H9 (cell line): ENCODE measurements around the gene HHEX. TPM values are rescaled to one million over a fixed set of nuclear protein-coding genes. Genes with fewer than 3 reads are reported as not detected.

Source experiments
- DNase-seq: peaks from one replicate; pipeline ENCODE4 v3.0.0-alpha.2; 2017
- H2AFZ ChIP-seq: one replicate; pipeline ENCODE4 v1.6.1; 2013; ENCODE audit warnings: mild to moderate bottlenecking, low read length, control low read depth, moderate library complexity
- H2AK5ac ChIP-seq: 2 replicates; pipeline ENCODE4 v1.6.1; 2013; ENCODE audit warnings: low read length, control low read depth, mixed read lengths; ENCODE audit not compliant: insufficient read length
- H2BK120ac ChIP-seq: one replicate; pipeline ENCODE4 v1.6.1; 2013; ENCODE audit warnings: low read depth, mild to moderate bottlenecking, low read length, control low read depth, inconsistent platforms; ENCODE audit not compliant: poor library complexity, severe bottlenecking
- H2BK12ac ChIP-seq: 2 replicates; pipeline ENCODE4 v1.6.1; 2013; ENCODE audit warnings: low read length, control low read depth, mixed read lengths, low read depth; ENCODE audit not compliant: insufficient read length
- H2BK15ac ChIP-seq: 2 replicates; pipeline ENCODE4 v1.6.1; 2013; ENCODE audit warnings: low read depth, low read length, control low read depth
- H2BK20ac ChIP-seq: one replicate; pipeline ENCODE4 v1.6.1; 2013; ENCODE audit warnings: low read depth, mild to moderate bottlenecking, low read length, control low read depth, inconsistent platforms; ENCODE audit not compliant: poor library complexity, severe bottlenecking
- H2BK5ac ChIP-seq: 2 replicates; pipeline ENCODE4 v1.6.1; 2013; ENCODE audit warnings: low read length, control low read depth, mixed read lengths; ENCODE audit not compliant: insufficient read length
- H3K14ac ChIP-seq: 2 replicates; pipeline ENCODE4 v1.6.1; 2013; ENCODE audit warnings: low read length, control low read depth; ENCODE audit not compliant: insufficient read depth
- H3K18ac ChIP-seq: 2 replicates; pipeline ENCODE4 v1.6.1; 2013; ENCODE audit warnings: low read depth, mild to moderate bottlenecking, mixed read lengths, low read length, control low read depth; ENCODE audit not compliant: insufficient read length
- H3K23ac ChIP-seq: 2 replicates; pipeline ENCODE4 v1.6.1; 2013; ENCODE audit warnings: low read length, control low read depth, mixed read lengths, low read depth; ENCODE audit not compliant: insufficient read length
- H3K23me2 ChIP-seq: 2 replicates; pipeline ENCODE4 v1.6.1; 2013; ENCODE audit warnings: low read depth, mild to moderate bottlenecking, mixed read lengths, low read length, control low read depth; ENCODE audit not compliant: insufficient read length, poor library complexity, severe bottlenecking
- H3K27ac ChIP-seq: 2 replicates; pipeline ENCODE4 v1.5.1; 2013; ENCODE audit warnings: low read length, control low read depth, mixed read lengths, low read depth; ENCODE audit not compliant: insufficient read length
- H3K27me3 ChIP-seq: 2 replicates; pipeline ENCODE4 v1.6.1; 2013; ENCODE audit warnings: low read length, control low read depth, inconsistent platforms; ENCODE audit not compliant: insufficient read depth
- H3K4ac ChIP-seq: 2 replicates; pipeline ENCODE4 v1.6.1; 2013; ENCODE audit warnings: low read depth, mild to moderate bottlenecking, control low read depth, inconsistent platforms, low read length, moderate library complexity
- H3K4me1 ChIP-seq: 2 replicates; pipeline ENCODE4 v1.6.1; 2013; ENCODE audit warnings: low read length, control low read depth, inconsistent platforms; ENCODE audit not compliant: insufficient read depth
- H3K4me2 ChIP-seq: 2 replicates; pipeline ENCODE4 v1.6.1; 2013; ENCODE audit warnings: low read length, control low read depth, mixed read lengths; ENCODE audit not compliant: insufficient read length, insufficient read depth
- H3K56ac ChIP-seq: 2 replicates; pipeline ENCODE4 v1.6.1; 2013; ENCODE audit warnings: low read depth, mild to moderate bottlenecking, mixed read lengths, low read length, control low read depth; ENCODE audit not compliant: insufficient read length
- H3K79me1 ChIP-seq: 2 replicates; pipeline ENCODE4 v1.6.1; 2013; ENCODE audit warnings: low read depth, mild to moderate bottlenecking, moderate library complexity, low read length, control low read depth, inconsistent platforms; ENCODE audit not compliant: insufficient read depth, poor library complexity, severe bottlenecking
- H3K79me2 ChIP-seq: 2 replicates; pipeline ENCODE4 v1.6.1; 2013; ENCODE audit warnings: low read length, control low read depth, inconsistent platforms; ENCODE audit not compliant: insufficient read depth
- H3K9ac ChIP-seq: 2 replicates; pipeline ENCODE4 v1.6.1; 2013; ENCODE audit warnings: low read length, control low read depth, mixed read lengths; ENCODE audit not compliant: insufficient read length; ENCODE audit errors: extremely low read depth
- H3K9me3 ChIP-seq: one replicate; pipeline ENCODE4 v1.6.1; 2013; ENCODE audit warnings: low read depth, low read length, inconsistent platforms; ENCODE audit not compliant: control insufficient read depth
- H3T11ph ChIP-seq: one replicate; pipeline ENCODE4 v1.6.1; 2013; ENCODE audit warnings: mild to moderate bottlenecking, low read length, control low read depth, inconsistent platforms
- H4K20me1 ChIP-seq: one replicate; pipeline ENCODE4 v1.6.1; 2013; ENCODE audit not compliant: control insufficient read depth, insufficient read length, insufficient read depth
- H4K5ac ChIP-seq: 2 replicates; pipeline ENCODE4 v1.6.1; 2013; ENCODE audit warnings: low read depth, mild to moderate bottlenecking, mixed read lengths, low read length, control low read depth; ENCODE audit not compliant: insufficient read length
- H4K8ac ChIP-seq: replicated peaks from 2 replicates; pipeline ENCODE4 v1.6.1; 2013; ENCODE audit warnings: low read length, control low read depth, mixed read lengths, low read depth; ENCODE audit not compliant: insufficient read length
- H4K91ac ChIP-seq: 2 replicates; pipeline ENCODE4 v1.6.1; 2013; ENCODE audit warnings: low read depth, mild to moderate bottlenecking, moderate library complexity, mixed read lengths, low read length, control low read depth; ENCODE audit not compliant: insufficient read length
- H3K27ac Mint-ChIP-seq, 3 experiments: 2 replicates in 2 of 3; 3 replicates in 1 of 3; pipeline ENCODE4 v1.8.0; 2020 to 2021; ENCODE audit warnings: mixed read lengths in 3 of 3, mild to moderate bottlenecking in 1 of 3, moderate library complexity in 1 of 3
- H3K27me3 Mint-ChIP-seq: 2 replicates; pipeline ENCODE4 v1.8.0; 2021; ENCODE audit warnings: low read depth, mild to moderate bottlenecking, moderate library complexity, mixed read lengths
- H3K36me3 Mint-ChIP-seq, 3 experiments: 2 replicates in 2 of 3; 3 replicates in 1 of 3; pipeline ENCODE4 v1.8.0; 2020 to 2021; ENCODE audit warnings: low read depth in 3 of 3, mixed read lengths in 3 of 3; ENCODE audit not compliant: insufficient read depth in 1 of 3
- H3K4me1 Mint-ChIP-seq, 2 experiments: 2 replicates each; pipeline ENCODE4 v1.8.0; 2020; ENCODE audit warnings: mixed read lengths in 2 of 2
- H3K4me3 Mint-ChIP-seq, 2 experiments: 2 replicates in 1 of 2; 3 replicates in 1 of 2; pipeline ENCODE4 v1.8.0; 2020 to 2021; ENCODE audit warnings: mild to moderate bottlenecking in 2 of 2, mixed read lengths in 2 of 2, moderate library complexity in 1 of 2
- H3K9me3 Mint-ChIP-seq, 2 experiments: 2 replicates in 1 of 2; 3 replicates in 1 of 2; pipeline ENCODE4 v1.8.0; 2020; ENCODE audit warnings: mild to moderate bottlenecking in 2 of 2, mixed read lengths in 2 of 2, moderate library complexity in 1 of 2
- CTCF ChIP-seq: fragments of 200-600 bp; sonication (generic); conservative IDR thresholded peaks from 3 replicates; pipeline ENCODE4 v1.8.0; 2021; ENCODE audit warnings: antibody characterized with exemption, mild to moderate bottlenecking
- WGBS: extraction: QIAGEN DNeasy Blood & Tissue Kit; methylation state at CpG from one replicate; pipeline ENCODE4 v1.1.7; 2013; ENCODE audit warnings: missing lambda C conversion rate, low lambda C conversion rate, mixed read lengths; ENCODE audit not compliant: insufficient read length; ENCODE audit errors: extremely low coverage; 5-methylcytosine and 5-hydroxymethylcytosine counted together
- long read RNA-seq: library from polyadenylated mRNA; unstranded; transcript quantifications from one replicate; pipeline ENCODE4 v2.0.0, GENCODE V29; 2020
- total RNA-seq: library from RNA; stranded (reverse); gene quantifications from 2 replicates; pipeline ENCODE4 v1.2.1, GENCODE V29; 2021

Gene HHEX
- total RNA-seq = 1.8 and 2.2 TPM in 2 replicates
- long read RNA-seq, transcript HHEX-201 (4 exons, 1,727 nt) = major isoform, 5 of 6 reads
- long read RNA-seq, partial matches to known transcripts = 0 of 6 reads
- long read RNA-seq, other reads (novel, unspliced or antisense) = 0 of 6 reads

DNA sequence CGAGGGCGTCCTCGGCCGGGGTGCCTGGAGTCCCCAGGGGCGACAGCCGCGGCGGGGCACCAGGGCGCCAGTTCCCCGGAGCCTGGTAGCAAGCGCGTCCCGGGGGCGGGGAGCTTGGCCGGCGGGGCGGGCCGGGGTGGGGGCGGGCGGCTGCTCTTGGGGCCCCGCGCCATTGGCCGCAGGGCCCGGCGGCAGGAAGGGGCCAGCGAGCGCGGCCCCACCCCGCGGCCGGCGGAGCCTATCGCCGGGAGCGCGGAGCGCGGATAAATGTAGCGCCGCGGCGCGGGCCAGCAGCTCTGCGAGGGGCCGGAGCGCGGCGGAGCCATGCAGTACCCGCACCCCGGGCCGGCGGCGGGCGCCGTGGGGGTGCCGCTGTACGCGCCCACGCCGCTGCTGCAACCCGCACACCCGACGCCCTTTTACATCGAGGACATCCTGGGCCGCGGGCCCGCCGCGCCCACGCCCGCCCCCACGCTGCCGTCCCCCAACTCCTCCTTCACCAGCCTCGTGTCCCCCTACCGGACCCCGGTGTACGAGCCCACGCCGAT is at the start of gene HHEX:
Gene HHEX (plus strand): TSS at position 293 of the 548 bp plus-strand sequence. CDS start 32 bp downstream, at position 325.
- DNase-seq = peak; percentile 52
- H2BK20ac ChIP-seq = no peak within 1 kb of the TSS
- peaks cover 20 to 28% of the 10 kb centered on the region in 2 experiments for H3K4me1 Mint-ChIP-seq
- no peak within 1 kb of the TSS for H3K23ac ChIP-seq
- H3K27ac ChIP-seq = no peak within 1 kb of the TSS
- no peak within 1 kb of the TSS for H4K5ac ChIP-seq
- H3K18ac ChIP-seq = no peak within 1 kb of the TSS
- peaks cover 42% of the 10 kb centered on the region for H3K27me3 ChIP-seq
- no peak within 1 kb of the TSS for H3T11ph ChIP-seq
- TF ChIP-seq CTCF = no peak
- peak within 1 kb of the TSS; percentile 82 for H3K4me2 ChIP-seq
- peak within 1 kb of the TSS; percentile 57 to 83 for H3K4me3 Mint-ChIP-seq
- no peak within 1 kb of the TSS for H2BK12ac ChIP-seq
- H4K8ac ChIP-seq = no peak within 1 kb of the TSS
- H3K79me2 ChIP-seq = no peaks in the 10 kb centered on the region
- H3K36me3 Mint-ChIP-seq = peaks cover 0 to 5% (median 2%) of the 10 kb centered on the region in 3 experiments; a peak in 3 of 7 replicates
- no peaks in the 10 kb centered on the region for H4K20me1 ChIP-seq
- H4K91ac ChIP-seq = no peak within 1 kb of the TSS
- no peak within 1 kb of the TSS for H2AK5ac ChIP-seq
- no peak within 1 kb of the TSS for H3K14ac ChIP-seq
- H2BK5ac ChIP-seq = no peak within 1 kb of the TSS
- peaks cover 90% of the 10 kb centered on the region for H3K27me3 Mint-ChIP-seq
- H3K9me3 Mint-ChIP-seq = peaks cover 0 to 7% of the 10 kb centered on the region in 2 experiments; a peak in 3 of 5 replicates
- H3K56ac ChIP-seq = no peak within 1 kb of the TSS
- H3K23me2 ChIP-seq = peaks cover 33% of the 10 kb centered on the region
- H3K4me1 ChIP-seq = no peaks in the 10 kb centered on the region; the same call in 1 of the 2 replicates
- H3K4ac ChIP-seq = no peak within 1 kb of the TSS
- no peak within 1 kb of the TSS for H3K9ac ChIP-seq
- H2AFZ ChIP-seq = no peak within 1 kb of the TSS
- H2BK120ac ChIP-seq = no peak within 1 kb of the TSS
- no peak within 1 kb of the TSS for H2BK15ac ChIP-seq
- no peak within 1 kb of the TSS for H3K27ac Mint-ChIP-seq
- no peaks in the 10 kb centered on the region for H3K9me3 ChIP-seq
- no CpG with 5 or more reads among the region's 79 CpGs for WGBS
- H3K79me1 ChIP-seq = no peaks in the 10 kb centered on the region
